Measurements from ENCODE around the gene CMC1. TPM values are rescaled to one million over a fixed set of nuclear protein-coding genes. Genes with fewer than 3 reads are reported as not detected.

The CMC1 gene
- total RNA-seq, 1 donor from 2014 or later, result 15.7 TPM

- H3K4me3 Mint-ChIP-seq, result no peak overlapping the region
- no peaks in the 10 kb centered on the region for H3K27me3 Mint-ChIP-seq
- H3K4me1 Mint-ChIP-seq (ENCODE audit: unreplicated experiment), result no peaks in the 10 kb centered on the region
- H3K27ac Mint-ChIP-seq, result no peak overlapping the region
- no peak for DNase-seq (ENCODE audit: extremely low spot score, unreplicated experiment)
- peak; percentile 34 for TF ChIP-seq CTCF (conservative IDR thresholded peaks at IDR 0.05)
- H3K36me3 Mint-ChIP-seq, result peaks cover 3% of the 10 kb centered on the region
- no peaks in the 10 kb centered on the region for H3K9me3 Mint-ChIP-seq
These were observed 93.1 kb downstream of the CMC1 start for GRCh38 chr3:28334552-28334951.

- H3K4me3 Mint-ChIP-seq, result no peak overlapping the region
- peaks cover 3% of the 10 kb centered on the region for H3K36me3 Mint-ChIP-seq
- no peak for TF ChIP-seq CTCF (conservative IDR thresholded peaks at IDR 0.05)
- no peak overlapping the region for H3K27ac Mint-ChIP-seq
- H3K4me1 Mint-ChIP-seq (ENCODE audit: unreplicated experiment), result no peaks in the 10 kb centered on the region
- no peaks in the 10 kb centered on the region for H3K27me3 Mint-ChIP-seq
- H3K9me3 Mint-ChIP-seq, result no peaks in the 10 kb centered on the region
- DNase-seq (ENCODE audit: extremely low spot score, unreplicated experiment), result no peak
These were observed 93.8 kb downstream of the CMC1 start for GRCh38 chr3:28335246-28335645.

DNA sequence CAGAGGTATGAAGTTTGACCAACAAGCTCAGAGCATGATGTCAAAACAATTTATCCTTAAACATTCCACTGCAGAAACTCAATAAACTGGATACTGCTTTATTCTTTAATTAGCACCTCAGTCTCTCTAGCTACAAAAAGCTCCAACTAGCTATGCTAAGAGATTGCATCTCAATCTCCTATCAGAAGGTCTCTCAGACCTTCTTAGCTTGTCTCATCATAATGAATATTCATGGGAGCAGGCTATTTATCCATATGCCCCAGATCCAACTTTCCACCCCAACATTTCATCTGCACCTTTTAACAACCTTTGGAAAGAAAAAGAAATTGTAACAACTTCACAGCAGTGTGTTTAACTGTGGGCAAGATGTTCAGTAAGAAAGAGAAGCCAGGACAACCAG lies 95.8 kb downstream of the CMC1 start:
- no peak for TF ChIP-seq CTCF (conservative IDR thresholded peaks at IDR 0.05)

DNA sequence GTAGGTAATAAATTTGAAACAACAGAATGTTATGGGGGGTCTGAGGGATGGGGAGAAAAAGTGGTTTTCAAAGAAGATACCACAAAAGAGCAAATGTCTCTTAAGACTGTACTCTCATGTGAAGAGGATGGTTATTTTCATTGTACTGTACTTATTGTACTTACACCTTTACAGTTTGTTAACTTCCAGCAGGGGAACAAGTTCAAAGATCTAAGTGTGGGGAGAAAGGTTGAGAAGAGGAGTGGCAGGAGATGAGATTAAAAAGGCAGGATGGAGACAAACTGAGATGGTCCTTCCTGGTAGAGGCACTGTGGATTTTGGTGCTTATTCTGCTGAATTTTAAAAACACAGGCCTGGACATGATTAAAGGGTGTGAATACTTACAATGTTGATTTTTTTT lies 101.7 kb downstream of the CMC1 start:
- Mint-ChIP-seq H3K4me3 (no peak overlapping the region), H3K9me3 (no peaks in the 10 kb centered on the region), H3K27ac (no peak overlapping the region), H3K27me3 (no peaks in the 10 kb centered on the region), H3K4me1 (ENCODE audit: unreplicated experiment) (peaks cover 41% of the 10 kb centered on the region), H3K36me3 (peaks cover 3% of the 10 kb centered on the region)
- no peak for DNase-seq (ENCODE audit: extremely low spot score, unreplicated experiment)
- TF ChIP-seq CTCF (conservative IDR thresholded peaks at IDR 0.05), result no peak

More for the DNA sequence above, 95.8 kb downstream of the CMC1 start:
- H3K4me3 Mint-ChIP-seq, result no peak overlapping the region
- no peaks in the 10 kb centered on the region for H3K9me3 Mint-ChIP-seq
- peaks cover 2% of the 10 kb centered on the region for H3K4me1 Mint-ChIP-seq (ENCODE audit: unreplicated experiment)
- H3K27ac Mint-ChIP-seq, result no peak overlapping the region
- DNase-seq (ENCODE audit: extremely low spot score, unreplicated experiment), result no peak
- no peaks in the 10 kb centered on the region for H3K27me3 Mint-ChIP-seq
- H3K36me3 Mint-ChIP-seq, result peaks cover 3% of the 10 kb centered on the region

DNA sequence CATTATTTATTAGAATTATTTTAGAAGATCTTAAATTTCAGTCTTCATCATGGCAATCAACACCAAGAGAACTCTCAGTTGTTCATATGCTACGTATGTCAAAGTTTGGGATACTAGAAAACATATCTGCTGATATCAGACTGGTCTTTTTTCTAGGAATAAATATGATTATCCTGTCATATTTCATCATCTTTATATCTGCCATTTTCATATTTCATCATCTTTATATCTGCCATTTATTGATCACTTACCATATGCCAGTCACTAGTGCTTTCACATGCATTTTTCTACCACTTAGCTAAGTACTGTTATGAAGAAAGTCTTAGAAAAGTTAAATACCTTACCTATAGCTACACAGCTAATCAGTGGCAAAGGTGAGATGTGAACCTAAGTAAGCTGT lies 104.3 kb downstream of the CMC1 start:
- H3K4me3 Mint-ChIP-seq, result peak overlapping the region; percentile 32
- no peak overlapping the region for H3K27ac Mint-ChIP-seq
- no peaks in the 10 kb centered on the region for H3K27me3 Mint-ChIP-seq
- TF ChIP-seq CTCF (conservative IDR thresholded peaks at IDR 0.05), result no peak
- H3K4me1 Mint-ChIP-seq (ENCODE audit: unreplicated experiment), result peaks cover 46% of the 10 kb centered on the region
- no peak for DNase-seq (ENCODE audit: extremely low spot score, unreplicated experiment)
- H3K36me3 Mint-ChIP-seq, result peaks cover 3% of the 10 kb centered on the region
- no peaks in the 10 kb centered on the region for H3K9me3 Mint-ChIP-seq

Measured in type B pancreatic cell (in vitro differentiated cells).